Hypothalamus (tissue), 51 donors: ENCODE results near the gene HCST.

ENCODE experiments used
- DNase-seq, 51 donors: peaks; one replicate each; lab custom pipeline; 2025; lab: John Stamatoyannopoulos, UW

The HCST gene

DNA sequence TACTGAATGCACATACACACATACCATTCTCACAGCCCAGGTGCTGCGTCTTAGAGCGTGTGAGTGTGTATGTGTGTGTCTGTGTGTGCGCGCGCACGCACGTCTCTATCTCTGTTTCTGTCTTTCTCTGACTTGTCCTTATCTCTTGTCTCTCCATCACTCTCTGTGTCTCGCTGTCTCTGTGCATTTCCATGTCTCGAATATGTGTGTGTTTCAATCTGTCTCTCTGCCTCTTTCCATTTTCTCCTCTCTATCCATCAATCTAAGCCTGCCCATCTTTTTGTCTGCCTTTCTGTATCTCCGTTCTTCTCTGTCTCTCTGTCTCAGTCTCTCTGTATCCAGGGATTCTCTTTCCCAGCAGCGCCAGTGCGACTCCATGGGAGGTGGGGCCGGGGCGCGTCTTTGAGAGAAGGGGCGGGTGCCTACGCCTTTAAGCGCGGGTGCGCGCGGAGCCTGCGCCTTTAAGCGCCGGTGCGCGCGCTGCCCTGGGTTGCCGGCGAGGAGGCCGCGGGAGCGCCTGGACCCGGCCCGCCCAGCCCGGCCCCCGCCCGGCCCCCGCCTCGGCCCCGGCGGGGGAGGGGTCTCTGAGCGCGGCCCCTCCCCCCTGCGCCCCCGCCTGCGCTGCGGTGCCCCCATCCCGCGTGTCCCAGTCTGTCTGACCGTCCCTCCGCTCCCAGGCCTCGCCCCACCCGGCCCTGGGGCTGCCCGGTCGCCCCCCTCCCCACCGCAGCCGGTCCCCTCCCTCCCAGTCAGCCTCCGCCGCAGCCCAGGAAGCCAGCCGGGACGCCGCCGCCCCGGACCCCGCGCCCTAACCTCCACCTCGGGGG lies 33.8 kb downstream of the HCST start, which contains the start of gene LRFN3:
TSS of gene LRFN3 (plus strand) at position 464 of the 827 bp plus-strand sequence. CDS start 3,052 bp downstream, outside the sequence.
- DNase-seq, result peak in 45 of 51 donors; percentile 16 to 84 (median 57)

DNA sequence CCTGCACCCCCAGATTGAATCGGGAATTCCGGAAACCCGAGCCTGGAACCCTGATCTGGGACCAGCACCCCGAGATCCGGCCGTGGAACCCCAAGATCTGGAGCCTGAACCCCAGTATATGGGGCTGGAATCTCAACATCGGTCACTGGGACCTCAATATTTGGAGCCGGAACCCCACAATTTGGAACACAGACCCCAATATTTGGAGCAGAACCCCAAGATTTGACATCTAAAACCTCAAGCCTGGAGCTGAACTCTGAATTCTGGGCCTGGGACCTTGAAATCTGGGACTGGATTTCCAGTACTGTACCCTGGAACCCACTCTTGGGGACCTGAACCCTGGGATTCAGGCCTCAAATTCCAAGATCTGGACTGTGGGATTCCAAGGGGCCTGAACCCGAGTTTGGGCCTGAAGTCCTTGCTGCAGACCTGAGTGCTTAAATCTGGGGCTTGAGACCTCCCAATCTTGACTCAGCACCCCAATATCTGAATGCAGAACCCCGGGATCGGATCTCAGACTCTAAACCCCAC lies 34.5 kb downstream of the HCST start:
- no peak for DNase-seq

DNA sequence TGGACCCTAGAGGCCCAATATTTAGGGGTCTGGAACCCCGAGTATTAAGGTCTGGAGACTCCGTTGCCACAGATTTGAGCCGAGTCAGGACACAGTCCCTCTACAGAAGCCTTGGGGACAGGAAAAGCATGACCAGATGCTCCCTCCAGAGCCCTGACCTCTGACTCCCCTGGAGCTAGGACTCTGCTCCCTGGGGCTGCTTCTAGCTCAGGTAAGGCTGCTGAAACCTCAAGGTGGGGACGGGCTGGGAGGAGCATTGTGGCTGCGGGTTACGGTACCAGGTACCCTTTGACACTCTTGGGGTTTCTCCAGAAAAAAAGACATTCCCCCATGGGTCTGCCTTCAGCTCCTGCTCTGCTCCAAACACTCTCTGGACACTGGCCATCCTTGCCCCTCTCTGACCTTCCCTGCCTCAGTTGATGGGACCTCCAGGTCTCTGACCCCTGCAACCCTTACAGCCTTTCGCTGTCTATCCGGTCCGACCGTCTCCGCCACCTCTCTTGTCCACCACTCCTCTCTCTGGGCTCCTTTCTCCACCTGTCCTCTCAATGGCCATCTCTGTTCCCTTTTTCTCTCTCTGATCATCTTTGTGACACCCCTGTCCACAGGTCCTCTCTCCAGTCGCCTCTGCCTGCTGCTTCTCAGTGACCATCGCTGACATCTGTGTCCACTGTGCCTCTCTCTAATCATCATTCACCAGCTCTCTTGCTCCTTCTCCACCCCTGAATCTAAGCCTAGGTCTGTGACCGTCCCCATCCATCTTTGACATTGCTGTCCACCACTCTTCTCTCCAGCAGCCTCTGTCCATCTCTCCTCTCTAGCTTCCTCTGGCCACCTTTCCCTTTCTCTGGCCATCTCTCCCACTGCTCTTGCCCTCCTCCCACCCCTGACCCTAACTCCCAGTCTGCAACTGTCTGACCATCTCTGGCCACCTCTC lies 35.3 kb downstream of the HCST start:
- DNase-seq, result no peak

DNA sequence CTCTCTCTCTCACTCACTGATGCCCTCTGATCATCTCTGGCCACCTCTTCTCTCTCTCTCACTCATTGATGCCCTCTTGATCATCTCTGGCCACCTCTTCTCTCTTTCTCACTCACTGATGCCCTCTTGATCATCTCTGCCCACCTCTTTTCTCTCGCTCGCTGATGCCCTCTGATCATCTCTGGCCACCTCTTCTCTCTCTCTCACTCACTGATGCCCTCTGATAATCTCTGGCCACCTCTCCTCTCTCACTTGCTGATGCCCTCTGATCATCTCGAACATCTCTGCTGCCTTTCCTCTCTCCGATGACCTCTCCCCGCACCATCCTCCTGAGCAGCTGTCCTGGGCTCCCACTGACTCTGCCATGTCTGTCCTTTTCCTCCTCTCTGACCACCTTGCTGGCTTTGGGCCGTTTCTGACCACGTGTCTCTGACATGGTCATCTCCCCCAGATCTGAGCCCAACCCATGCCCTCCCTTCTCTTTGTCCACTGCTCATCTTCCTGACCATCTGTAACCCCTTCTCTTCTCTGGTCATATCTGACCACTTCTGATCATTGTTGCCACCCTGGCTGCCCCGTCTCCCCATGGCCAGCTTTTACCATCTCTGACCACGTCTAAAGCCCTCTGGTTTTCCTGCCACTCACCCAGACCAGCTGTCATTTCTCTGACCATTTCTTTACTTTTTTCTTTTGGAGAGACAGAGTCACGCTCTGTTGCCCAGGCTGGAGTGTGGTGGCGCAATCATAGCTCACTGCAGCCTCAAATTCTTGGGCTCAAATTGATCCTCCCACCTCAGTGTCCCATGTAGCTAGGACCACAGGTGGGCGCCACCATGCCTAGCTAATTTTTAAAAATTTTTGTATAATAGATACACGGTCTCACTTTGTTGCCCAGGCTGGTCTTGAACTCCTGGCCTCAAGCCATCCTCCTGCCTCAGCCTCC lies 36.2 kb downstream of the HCST start:
- DNase-seq, result no peak

DNA sequence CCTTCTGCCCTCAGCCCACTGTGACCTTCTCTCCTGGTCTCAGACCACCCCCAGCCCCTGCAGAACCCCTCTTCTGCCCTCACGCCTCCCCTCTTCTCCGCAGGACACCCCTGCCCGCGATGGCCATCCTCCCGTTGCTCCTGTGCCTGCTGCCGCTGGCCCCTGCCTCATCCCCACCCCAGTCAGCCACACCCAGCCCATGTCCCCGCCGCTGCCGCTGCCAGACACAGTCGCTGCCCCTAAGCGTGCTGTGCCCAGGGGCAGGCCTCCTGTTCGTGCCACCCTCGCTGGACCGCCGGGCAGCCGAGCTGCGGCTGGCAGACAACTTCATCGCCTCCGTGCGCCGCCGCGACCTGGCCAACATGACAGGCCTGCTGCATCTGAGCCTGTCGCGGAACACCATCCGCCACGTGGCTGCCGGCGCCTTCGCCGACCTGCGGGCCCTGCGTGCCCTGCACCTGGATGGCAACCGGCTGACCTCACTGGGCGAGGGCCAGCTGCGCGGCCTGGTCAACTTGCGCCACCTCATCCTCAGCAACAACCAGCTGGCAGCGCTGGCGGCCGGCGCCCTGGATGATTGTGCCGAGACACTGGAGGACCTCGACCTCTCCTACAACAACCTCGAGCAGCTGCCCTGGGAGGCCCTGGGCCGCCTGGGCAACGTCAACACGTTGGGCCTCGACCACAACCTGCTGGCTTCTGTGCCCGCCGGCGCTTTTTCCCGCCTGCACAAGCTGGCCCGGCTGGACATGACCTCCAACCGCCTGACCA lies 37.2 kb downstream of the HCST start:
- no peak for DNase-seq

DNA sequence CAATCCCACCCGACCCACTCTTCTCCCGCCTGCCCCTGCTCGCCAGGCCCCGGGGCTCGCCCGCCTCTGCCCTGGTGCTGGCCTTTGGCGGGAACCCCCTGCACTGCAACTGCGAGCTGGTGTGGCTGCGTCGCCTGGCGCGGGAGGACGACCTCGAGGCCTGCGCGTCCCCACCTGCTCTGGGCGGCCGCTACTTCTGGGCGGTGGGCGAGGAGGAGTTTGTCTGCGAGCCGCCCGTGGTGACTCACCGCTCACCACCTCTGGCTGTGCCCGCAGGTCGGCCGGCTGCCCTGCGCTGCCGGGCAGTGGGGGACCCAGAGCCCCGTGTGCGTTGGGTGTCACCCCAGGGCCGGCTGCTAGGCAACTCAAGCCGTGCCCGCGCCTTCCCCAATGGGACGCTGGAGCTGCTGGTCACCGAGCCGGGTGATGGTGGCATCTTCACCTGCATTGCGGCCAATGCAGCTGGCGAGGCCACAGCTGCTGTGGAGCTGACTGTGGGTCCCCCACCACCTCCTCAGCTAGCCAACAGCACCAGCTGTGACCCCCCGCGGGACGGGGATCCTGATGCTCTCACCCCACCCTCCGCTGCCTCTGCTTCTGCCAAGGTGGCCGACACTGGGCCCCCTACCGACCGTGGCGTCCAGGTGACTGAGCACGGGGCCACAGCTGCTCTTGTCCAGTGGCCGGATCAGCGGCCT lies 37.9 kb downstream of the HCST start:
- no peak for DNase-seq

DNA sequence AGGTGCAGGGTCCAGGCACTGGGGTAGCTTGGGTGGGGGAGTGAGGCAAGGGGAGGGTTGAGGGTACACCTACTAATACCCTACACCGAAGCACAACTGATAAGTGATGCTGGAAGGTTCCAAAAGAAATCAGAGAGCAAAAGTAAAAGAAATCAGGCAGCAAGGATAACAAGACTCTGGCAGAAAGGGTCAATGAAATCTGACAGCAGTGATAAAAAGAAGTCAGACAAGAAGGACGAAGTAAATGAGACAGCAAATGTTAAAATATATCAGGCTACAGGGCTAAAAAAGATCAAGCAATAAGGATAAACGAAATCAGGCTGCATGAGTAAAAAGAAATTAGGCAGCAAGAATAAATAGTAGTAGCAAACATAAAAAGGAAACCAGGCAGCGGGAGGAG lies 38.5 kb downstream of the HCST start:
- no peak for DNase-seq

DNA sequence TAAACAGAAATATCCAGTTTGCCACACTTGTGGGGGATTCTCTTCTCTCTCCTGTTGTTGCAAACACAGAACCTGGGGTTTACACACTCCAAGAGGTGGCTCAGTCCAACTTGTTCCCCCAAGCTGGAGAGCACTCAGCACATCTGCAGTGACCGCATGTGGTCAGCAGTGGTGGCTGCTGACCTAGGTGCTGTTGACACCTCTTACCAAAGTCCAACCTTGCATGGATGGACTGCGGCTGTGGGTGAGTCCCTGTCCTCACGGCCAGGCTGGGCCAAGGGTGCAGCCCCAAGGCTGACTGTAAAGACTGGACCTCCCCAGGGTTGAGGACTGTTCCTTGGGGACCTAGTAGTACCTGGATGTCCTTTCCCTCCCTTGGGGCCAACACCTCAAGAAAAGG lies 39.9 kb downstream of the HCST start:
- DNase-seq, result no peak

DNA sequence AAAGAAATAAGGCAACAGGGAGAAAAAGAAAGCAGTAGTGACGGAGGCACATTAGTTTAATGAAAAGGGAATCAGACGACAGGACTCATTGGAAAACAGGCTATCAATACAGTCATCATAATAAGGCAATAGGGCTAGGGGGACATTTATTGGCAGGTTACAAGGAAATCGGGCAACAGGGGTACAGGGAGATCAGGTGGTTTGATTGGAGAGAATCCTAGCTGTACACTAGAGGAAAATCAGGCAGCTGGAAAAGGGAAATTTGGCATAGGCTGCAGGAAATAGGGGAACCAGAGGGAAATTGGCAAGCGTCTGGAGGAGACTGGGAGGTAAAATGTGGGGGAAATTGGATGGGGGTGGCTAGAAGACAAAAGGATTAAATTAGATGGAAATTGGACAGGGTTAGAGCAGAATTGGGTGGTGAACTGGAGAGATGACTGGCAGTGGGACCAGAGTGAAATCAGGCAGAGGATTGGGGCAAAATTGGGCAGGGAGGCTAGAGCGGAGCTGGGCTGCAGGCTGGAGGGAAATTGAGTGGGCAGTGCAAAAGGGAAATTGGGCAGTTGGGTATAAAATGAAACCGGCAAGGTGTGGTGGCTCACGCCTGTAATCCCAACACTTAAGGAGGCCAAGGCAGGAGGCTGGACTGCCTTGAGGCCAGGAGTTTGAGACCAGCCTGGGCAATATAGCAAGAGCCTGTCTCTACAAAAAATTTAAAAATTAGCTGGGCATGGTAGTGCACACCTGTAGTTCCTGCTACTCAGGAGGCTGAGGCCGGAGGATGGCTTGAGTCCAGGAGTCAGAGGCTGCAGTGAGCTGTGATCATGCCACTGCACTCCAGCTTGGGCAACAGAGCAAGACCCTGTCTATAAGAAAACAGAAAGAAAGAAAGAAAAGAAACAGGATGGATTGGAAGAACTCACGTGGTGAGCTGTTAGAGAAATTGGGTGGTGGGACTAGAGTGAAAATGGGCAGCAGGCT lies 41.3 kb downstream of the HCST start:
- no peak for DNase-seq

DNA sequence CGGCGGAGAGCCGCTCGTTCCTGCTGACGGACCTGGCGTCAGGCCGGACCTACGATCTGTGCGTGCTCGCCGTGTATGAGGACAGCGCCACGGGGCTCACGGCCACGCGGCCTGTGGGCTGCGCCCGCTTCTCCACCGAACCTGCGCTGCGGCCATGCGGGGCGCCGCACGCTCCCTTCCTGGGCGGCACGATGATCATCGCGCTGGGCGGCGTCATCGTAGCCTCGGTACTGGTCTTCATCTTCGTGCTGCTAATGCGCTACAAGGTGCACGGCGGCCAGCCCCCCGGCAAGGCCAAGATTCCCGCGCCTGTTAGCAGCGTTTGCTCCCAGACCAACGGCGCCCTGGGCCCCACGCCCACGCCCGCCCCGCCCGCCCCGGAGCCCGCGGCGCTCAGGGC lies 42.2 kb downstream of the HCST start:
- no peak for DNase-seq

DNA sequence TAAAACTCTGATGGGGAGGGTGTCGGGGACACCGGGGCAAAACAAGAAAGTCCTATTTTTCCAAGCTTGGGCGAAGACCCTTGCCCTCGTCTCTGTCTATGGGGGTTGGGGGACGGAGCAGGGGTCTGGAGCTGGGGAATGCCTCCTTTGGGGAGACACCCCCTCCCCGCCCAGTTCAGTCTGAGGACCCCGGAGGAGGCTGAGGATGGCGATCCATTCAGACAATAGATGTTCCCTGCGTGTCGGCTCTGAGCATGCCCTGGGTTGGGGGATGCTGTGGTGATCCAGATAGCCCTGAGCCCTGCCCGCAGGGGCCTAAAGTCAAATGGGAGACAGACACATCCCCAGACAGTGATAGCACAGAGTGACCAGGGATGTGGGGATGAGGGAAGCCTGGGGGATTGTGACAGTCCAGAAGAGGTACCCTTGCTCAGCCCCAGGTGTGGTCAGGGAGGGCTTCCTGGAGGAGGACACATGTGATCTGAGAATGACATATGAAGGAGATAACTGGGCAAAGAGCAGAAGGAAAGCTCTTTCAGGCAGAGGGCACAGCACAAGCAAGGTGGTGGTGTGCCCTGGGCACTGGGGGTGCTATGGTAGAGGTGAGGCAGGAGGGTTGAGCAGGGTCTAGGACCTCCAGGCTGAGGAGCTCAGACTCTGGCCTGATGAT lies 42.9 kb downstream of the HCST start:
- DNase-seq, result no peak

DNA sequence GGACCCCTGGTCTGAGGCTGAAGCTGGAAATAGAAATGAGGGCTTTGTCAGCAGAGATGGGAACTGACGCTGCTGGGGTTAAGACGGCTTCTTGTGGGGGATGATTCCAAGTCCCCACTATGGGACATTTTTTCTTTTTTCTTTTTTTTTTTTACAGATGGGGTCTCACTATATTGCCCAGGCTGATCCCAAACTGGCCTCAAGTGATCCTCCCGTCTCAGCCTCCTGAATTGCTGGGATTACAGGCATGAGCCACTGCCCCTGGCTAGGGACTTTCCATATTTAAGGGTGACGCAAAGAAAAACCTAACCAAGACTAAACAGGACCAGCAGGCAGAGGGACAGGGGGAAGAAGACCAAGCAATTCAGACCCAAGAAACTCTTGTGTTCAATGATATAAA lies 43.9 kb downstream of the HCST start:
- DNase-seq, result no peak

DNA sequence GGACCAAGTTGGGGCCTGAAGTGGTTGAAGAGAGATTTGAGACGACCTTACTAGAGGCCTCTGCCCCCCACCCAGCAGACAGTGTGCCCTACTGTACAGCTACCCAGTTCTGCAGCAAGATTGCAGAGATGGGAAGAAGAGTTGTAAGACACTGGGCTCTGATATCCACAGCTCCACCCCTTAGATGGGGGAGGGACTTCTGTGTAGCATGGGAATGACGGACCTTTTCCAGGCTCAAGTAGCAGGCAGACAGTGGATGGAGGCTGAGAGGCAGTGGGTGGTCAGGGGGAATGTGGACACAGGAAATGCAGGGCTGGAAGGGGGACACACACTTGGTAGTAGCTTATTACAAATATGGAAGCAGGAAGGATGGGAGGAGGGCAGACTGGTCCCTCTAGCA lies 46.8 kb downstream of the HCST start:
- DNase-seq, result no peak
